H1 (cell line): Measurements from ENCODE around the gene COX17. TPM values are rescaled to one million over a fixed set of nuclear protein-coding genes. Genes with fewer than 3 reads are reported as not detected.

Experiments
- CHD2 ChIP-seq: IDR thresholded peaks from 2 replicates; pipeline ENCODE4 v1.6.1; 2012; ENCODE audit warnings: low read length, improper control_type of control experiment
- SP2 ChIP-seq: IDR thresholded peaks from 2 replicates; pipeline ENCODE4 v1.6.1; 2012; ENCODE audit warnings: mild to moderate bottlenecking, low read length, inconsistent platforms
- polyA plus RNA-seq, 7 experiments: library from polyadenylated mRNA; depleted of rRNA in 3 of 7; stranded (reverse) in 5 of 7; unstranded in 2 of 7; fragments of >200 nt in 5 of 7; fragments of 200-250 nt in 2 of 7; gene quantifications; 1 replicate in 5 of 7; 2 replicates in 1 of 7; 4 replicates in 1 of 7; pipeline versions ENCODE4 v1.2.1 to v1.2.3, GENCODE V29; 2011 to 2013; ENCODE audit warnings: missing spikeins in 2 of 7, mixed read lengths in 2 of 7
- total RNA-seq: library from RNA; stranded (reverse); fragmentation: NEBNext Ultra II Directional; extraction: Animal tissue kit (Norgen Biotek cat#: 25700); gene quantifications from 2 replicates; pipeline ENCODE4 v1.2.1, GENCODE V29; 2021

The COX17 gene
- total and polyA plus RNA-seq, 2 of the 8 experiments (the other 6 are each of a cell fraction or from before 2014, with no cell fraction given), result 34.2 to 43.0 TPM

DNA sequence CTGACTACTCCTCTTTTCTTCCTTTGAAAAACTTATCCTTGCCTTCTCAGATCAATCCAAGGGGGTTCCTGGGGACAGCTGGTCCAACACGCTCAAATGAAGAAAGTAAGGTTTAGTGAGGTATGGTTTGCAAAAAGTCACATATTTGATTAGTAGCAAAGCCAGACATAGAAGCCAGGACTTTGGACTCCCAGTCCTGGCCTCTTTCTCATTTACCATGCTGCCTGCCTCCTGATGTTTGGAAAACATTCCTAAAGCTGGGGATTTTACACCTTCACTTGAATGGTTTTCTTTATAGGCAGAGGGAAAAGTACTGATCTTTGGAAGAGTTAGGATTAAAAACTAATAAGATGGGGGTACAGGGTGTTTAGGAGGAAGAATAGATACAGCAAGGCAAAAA lies 31.4 kb downstream of the COX17 start (continued):
- TF ChIP-seq SP2 (no peak), CHD2 (no peak)
